Adrenal gland (tissue), 12 donors: ENCODE data around the gene RPL35. TPM values are rescaled to one million over a fixed set of nuclear protein-coding genes. Genes with fewer than 3 reads are reported as not detected.
"Not testable (repeated sequence)": the region's sequence is repeated elsewhere in the genome, so short reads cannot be mapped to it uniquely, and the experiment has no call there.

Experiments used
- DNase-seq, 7 donors: peaks; one replicate each; pipeline ENCODE4 v3.0.0-alpha.2; 2019 to 2020
- H3K27ac ChIP-seq, 5 donors: fragments of 200-600 bp; sonication (generic) in 4 of 5; 1 replicate in 3 of 5; 2 replicates in 2 of 5; pipeline versions ENCODE4 v1.5.1 to v1.8.0; 2016 to 2020; ENCODE audit warnings: mild to moderate bottlenecking in 1 of 5
- H3K27me3 ChIP-seq: fragments of 200-600 bp; 2 replicates; pipeline ENCODE4 v1.8.0; 2021
- H3K36me3 ChIP-seq, 2 donors: fragments of 200-600 bp; replicated peaks in 1 of 2; 1 replicate in 1 of 2; 2 replicates in 1 of 2; pipeline versions ENCODE4 v1.5.1 to v1.8.0; 2018 to 2022
- H3K4me1 ChIP-seq, 2 donors: fragments of 200-600 bp; replicated peaks in 1 of 2; 1 replicate in 1 of 2; 2 replicates in 1 of 2; pipeline versions ENCODE4 v1.5.1 to v1.8.0; 2018 to 2021
- H3K4me3 ChIP-seq, 4 donors: fragments of 200-600 bp; sonication (generic) in 3 of 4; one replicate each; pipeline ENCODE4 v1.5.1; 2016 to 2018
- H3K9me3 ChIP-seq, 3 donors: fragments of 200-600 bp; sonication (generic) in 1 of 3; replicated peaks in 1 of 3; 1 replicate in 2 of 3; 2 replicates in 1 of 3; pipeline versions ENCODE4 v1.5.1 to v1.8.0; 2016 to 2021
- CTCF ChIP-seq, 6 experiments: fragments of 450-650 bp in 4 of 6; fragments of 200-600 bp in 2 of 6; sonication (generic) in 1 of 6; IDR thresholded peaks; 1 replicate in 5 of 6; 2 replicates in 1 of 6; pipeline versions ENCODE4 v1.5.1 to v1.8.0; 2016 to 2021; ENCODE audit warnings: antibody characterized with exemption in 6 of 6, mild to moderate bottlenecking in 2 of 6, moderate library complexity in 1 of 6
- POLR2A ChIP-seq, 2 donors: fragments of 450-650 bp; IDR thresholded peaks; one replicate each; pipeline ENCODE4 v1.6.1; 2017; ENCODE audit warnings: antibody characterized with exemption in 2 of 2, mild to moderate bottlenecking in 2 of 2, moderate library complexity in 1 of 2
- WGBS, 4 donors: extraction: QIAGEN DNeasy Blood & Tissue Kit in 2 of 4; methylation state at CpG; one replicate each; pipeline versions ENCODE4 v1.1.5 to v1.1.7; 2013 to 2017; 5-methylcytosine and 5-hydroxymethylcytosine counted together
- intact Hi-C, 2 donors: fragments of 100-400 bp; cut with DNase I; formaldehyde crosslinking; loops; one replicate each; pipeline versions ENCODE4 v1.14.1 to v1.15.0; 2022 to 2023
- polyA plus RNA-seq, 3 donors: library from polyadenylated mRNA; stranded (reverse); fragments of 200-250 nt in 2 of 3; fragments of 350-450 nt in 1 of 3; fragmentation: Illumina TruSeq in 1 of 3; extraction: RNeasy Lipid Tissue Mini Kit (QIAGEN cat#74804) in 1 of 3; gene quantifications; one replicate each; pipeline ENCODE4 v1.2.3, GENCODE V29; 2013 to 2014
- total RNA-seq, 9 donors: library from RNA; depleted of rRNA in 4 of 9; stranded (reverse); fragments of >200 nt in 4 of 9; fragments of 120-200 nt in 1 of 9; fragmentation: NEBNext Ultra II Directional in 1 of 9; extraction: Animal tissue kit (Norgen Biotek cat#: 25700) in 1 of 9; gene quantifications; one replicate each; pipeline versions ENCODE4 v1.1.0 to v1.2.4, GENCODE V29; 2013 to 2023
- donor health status: healthy with polysubstance abuse.
- donor health status: Bipolar disorder and iron deficiency.
- donor health status: DM: yes; HTN: yes; CAD: no.
- donor health status: DM: no; HTN: no; CAD: no.
- donor health status: DM: no; HTN: no; CAD: no.
- donor health status: DM: yes; HTN: yes; CAD: no.

Gene RPL35
- total and polyA plus RNA-seq, 12 donors, result 884 to 4,952 (median 1,541) TPM

GRCh38 chr9:124841075-124841821 lies 20.5 kb downstream of the RPL35 start:
- intact Hi-C loops, result no loop called here
- WGBS, 4 donors, result 82 to 94% (median 84%) methylated on average over 13 to 14 of the region's 14 CpGs

GRCh38 chr9:124840300-124840833 lies 21.4 kb downstream of the RPL35 start:
- WGBS, 4 donors, result 46 to 61% (median 49%) methylated on average over 4 to 18 of the region's 18 CpGs
- intact Hi-C loops, result no loop called here
- H3K4me1 ChIP-seq, result peaks cover 2 to 14% of the 10 kb centered on the region in 2 donors
- no peak overlapping the region for H3K4me3 ChIP-seq
- DNase-seq, result peak in 2 of 7 donors; percentile 35 to 65
- H3K27me3 ChIP-seq, result no peaks in the 10 kb centered on the region
- H3K27ac ChIP-seq, result no peak overlapping the region
- no peak for TF ChIP-seq POLR2A (IDR thresholded peaks at IDR 0.05)
- peak in 4 of 6 experiments; percentile 19 to 35 (median 26) for TF ChIP-seq CTCF (IDR thresholded peaks at IDR 0.05)
- H3K9me3 ChIP-seq, result no peaks in the 10 kb centered on the region
- H3K36me3 ChIP-seq, result no peaks in the 10 kb centered on the region

More at GRCh38 chr9:124841075-124841821, 20.5 kb downstream of the RPL35 start:
- TF ChIP-seq CTCF (IDR thresholded peaks at IDR 0.05), result no peak
- TF ChIP-seq POLR2A (IDR thresholded peaks at IDR 0.05), result no peak
- peaks cover 0 to 7% of the 10 kb centered on the region in 2 donors for H3K4me1 ChIP-seq
- H3K36me3 ChIP-seq, result no peaks in the 10 kb centered on the region
- no peak overlapping the region for H3K27ac ChIP-seq
- no peaks in the 10 kb centered on the region for H3K27me3 ChIP-seq
- no peaks in the 10 kb centered on the region for H3K9me3 ChIP-seq
- DNase-seq, result no peak
- no peak overlapping the region for H3K4me3 ChIP-seq

- H3K27ac ChIP-seq, result no peak overlapping the region
- intact Hi-C loops, result no loop called here
- no peak for DNase-seq
- no peaks in the 10 kb centered on the region for H3K9me3 ChIP-seq
- no peak for TF ChIP-seq POLR2A (IDR thresholded peaks at IDR 0.05)
- peak; percentile 29 to 47 (median 34) for TF ChIP-seq CTCF (IDR thresholded peaks at IDR 0.05)
- peaks cover 7 to 20% of the 10 kb centered on the region in 2 donors for H3K4me1 ChIP-seq
- no peaks in the 10 kb centered on the region for H3K36me3 ChIP-seq
- H3K27me3 ChIP-seq, result no peaks in the 10 kb centered on the region
- 51 to 63% (median 56%) methylated on average over 7 to 12 of the region's 12 CpGs for WGBS, 4 donors
- H3K4me3 ChIP-seq, result no peak overlapping the region
Observed at GRCh38 chr9:124839612-124840299, 22.0 kb downstream of the RPL35 start.

- H3K4me3 ChIP-seq, H3K27ac ChIP-seq, DNase-seq, H3K9me3 ChIP-seq, H3K27me3 ChIP-seq, intact Hi-C loops, H3K36me3 ChIP-seq: not testable (repeated sequence)
- 54 to 63% (median 58%) methylated on average over 3 to 41 of the region's 52 CpGs for WGBS, 4 donors
- H3K4me1 ChIP-seq, result peaks cover 7 to 21% of the 10 kb centered on the region in 2 donors
Observed at GRCh38 chr9:124838567-124839275, 23.0 kb downstream of the RPL35 start.

- H3K27me3 ChIP-seq, H3K27ac ChIP-seq, DNase-seq, intact Hi-C loops, H3K9me3 ChIP-seq, H3K36me3 ChIP-seq, H3K4me3 ChIP-seq: not testable (repeated sequence)
- 67 to 79% (median 70%) methylated on average over 4 to 5 of the region's 5 CpGs for WGBS, 4 donors
- H3K4me1 ChIP-seq, result peaks cover 7 to 21% of the 10 kb centered on the region in 2 donors
Observed at GRCh38 chr9:124838132-124838531, 23.6 kb downstream of the RPL35 start.
